ENCODE measurements around the gene GINS2. TPM values are rescaled to one million over a fixed set of nuclear protein-coding genes. Genes with fewer than 3 reads are reported as not detected.

GINS2 gene
- total and polyA plus RNA-seq, 2 experiments from 2014 or later: 40.5 to 44.4 TPM

DNA sequence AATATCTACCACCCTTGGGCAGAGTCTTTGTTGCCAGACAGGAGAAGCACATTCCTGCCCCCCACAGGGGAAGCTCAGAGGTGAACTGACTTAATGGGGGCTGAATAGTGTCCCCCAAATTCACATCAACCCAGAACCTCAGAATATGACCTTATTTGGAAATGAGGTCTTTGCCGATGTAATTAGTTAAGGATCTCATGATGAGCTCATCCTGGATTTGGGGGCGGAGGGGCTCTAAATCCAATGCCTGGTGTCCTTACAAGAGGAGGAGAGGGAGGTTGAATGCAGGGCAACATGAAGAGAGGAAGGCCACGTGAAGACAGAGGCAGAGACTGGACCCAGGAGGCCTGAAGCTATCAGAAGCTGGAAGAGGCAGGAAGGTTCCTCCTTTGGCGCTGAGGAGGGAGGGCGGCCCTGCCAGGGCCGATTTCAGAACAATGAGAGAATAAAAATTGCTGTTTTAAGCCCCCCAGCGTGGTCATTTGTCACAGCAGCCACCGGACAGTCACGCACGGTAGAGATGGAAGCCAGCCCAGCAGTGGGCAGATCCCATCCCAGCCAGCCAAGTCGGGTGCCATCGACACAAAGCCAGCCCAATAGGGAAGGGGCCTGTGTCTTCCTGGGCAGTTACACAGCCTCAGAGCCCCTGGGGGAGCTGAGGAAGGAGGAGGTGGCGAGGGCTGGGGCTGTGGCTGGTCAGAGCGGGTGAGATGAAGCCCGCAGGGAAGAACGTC, 40.9 kb upstream of the GINS2 start:
- Mint-ChIP-seq H3K36me3 (ENCODE audit: low read depth) (no peaks in the 10 kb centered on the region; the same call in 2 of the 3 replicates), H3K4me3 (no peak overlapping the region; the same call in 2 of the 3 replicates), H3K27me3 (ENCODE audit: insufficient read depth, low read depth, poor library complexity) (peaks cover 18% of the 10 kb centered on the region), H3K4me1 (peaks cover 17% of the 10 kb centered on the region), H3K9me3 (no peaks in the 10 kb centered on the region), H3K27ac (0 out of 2 replicates have a peak overlapping the region, but pooled peaks have one; percentile 6)
- Histone ChIP-seq H3F3A (replicated peaks; ENCODE audit: low read depth) (no peaks in the 10 kb centered on the region), H3K4me2 (no peak overlapping the region), H3K36me3 (ENCODE audit: insufficient read depth) (no peaks in the 10 kb centered on the region), H4K20me1 (replicated peaks; ENCODE audit: insufficient read depth) (no peaks in the 10 kb centered on the region), H3K9me2 (ENCODE audit: insufficient read depth) (no peaks in the 10 kb centered on the region), H3K4me1 (ENCODE audit: insufficient read depth) (no peaks in the 10 kb centered on the region), H3K4me3 (no peak overlapping the region), H3K27me3 (ENCODE audit: insufficient read depth) (no peaks in the 10 kb centered on the region), H3K79me2 (replicated peaks; ENCODE audit: insufficient read depth) (no peaks in the 10 kb centered on the region), H2AFZ (no peak overlapping the region), H3K27ac (ENCODE audit: low read depth) (no peak overlapping the region)
- TF ChIP-seq, protein P1, sequence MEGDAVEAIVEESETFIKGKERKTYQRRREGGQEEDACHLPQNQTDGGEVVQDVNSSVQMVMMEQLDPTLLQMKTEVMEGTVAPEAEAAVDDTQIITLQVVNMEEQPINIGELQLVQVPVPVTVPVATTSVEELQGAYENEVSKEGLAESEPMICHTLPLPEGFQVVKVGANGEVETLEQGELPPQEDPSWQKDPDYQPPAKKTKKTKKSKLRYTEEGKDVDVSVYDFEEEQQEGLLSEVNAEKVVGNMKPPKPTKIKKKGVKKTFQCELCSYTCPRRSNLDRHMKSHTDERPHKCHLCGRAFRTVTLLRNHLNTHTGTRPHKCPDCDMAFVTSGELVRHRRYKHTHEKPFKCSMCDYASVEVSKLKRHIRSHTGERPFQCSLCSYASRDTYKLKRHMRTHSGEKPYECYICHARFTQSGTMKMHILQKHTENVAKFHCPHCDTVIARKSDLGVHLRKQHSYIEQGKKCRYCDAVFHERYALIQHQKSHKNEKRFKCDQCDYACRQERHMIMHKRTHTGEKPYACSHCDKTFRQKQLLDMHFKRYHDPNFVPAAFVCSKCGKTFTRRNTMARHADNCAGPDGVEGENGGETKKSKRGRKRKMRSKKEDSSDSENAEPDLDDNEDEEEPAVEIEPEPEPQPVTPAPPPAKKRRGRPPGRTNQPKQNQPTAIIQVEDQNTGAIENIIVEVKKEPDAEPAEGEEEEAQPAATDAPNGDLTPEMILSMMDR (conservative IDR thresholded peaks at IDR 0.05; ENCODE audit: low read depth in 2 of 2): no peak
- no peak for TF ChIP-seq POLR2AphosphoS5 (IDR thresholded peaks at IDR 0.05; ENCODE audit: low read depth)
- no peak for TF ChIP-seq EZH2phosphoT487 (IDR thresholded peaks at IDR 0.05; ENCODE audit: unreplicated experiment)
- TF ChIP-seq STAT1 (IDR thresholded peaks at IDR 0.05; ENCODE audit: unreplicated experiment): no peak
- TF ChIP-seq ZNF331 (CRISPR knock-in tag; IDR thresholded peaks at IDR 0.05; ENCODE audit: low read depth): no peak
- no peak for TF ChIP-seq CREB1 (CRISPR knock-in tag; IDR thresholded peaks at IDR 0.05; ENCODE audit: low read depth)
- DNase-seq (ENCODE audit: low spot score) (no peak), ATAC-seq (no peak; the same call in 2 of the 3 replicates)

DNA sequence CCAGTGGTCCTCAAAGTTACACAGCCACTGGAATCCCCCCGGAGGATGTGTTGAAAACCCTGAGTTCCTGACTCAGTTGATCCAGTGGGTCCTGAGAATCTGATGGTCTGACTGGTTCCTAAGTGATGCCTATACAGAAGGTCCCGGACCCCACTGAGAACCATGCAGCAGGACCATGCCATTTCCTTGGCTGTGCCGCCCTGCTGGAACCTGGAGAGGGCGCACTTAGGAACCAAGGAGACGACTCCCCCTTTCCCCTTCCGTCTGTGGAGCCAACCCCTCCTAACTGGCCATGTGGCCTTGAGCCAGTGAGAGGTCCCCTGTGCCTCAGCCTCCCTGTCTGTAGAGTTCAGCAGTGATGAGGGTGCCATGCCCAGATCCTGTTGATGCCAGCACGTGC, 40.1 kb upstream of the GINS2 start:
- H3K9me2 ChIP-seq (ENCODE audit: insufficient read depth): no peaks in the 10 kb centered on the region
- no peak overlapping the region for H3K4me2 ChIP-seq
- H4K20me1 ChIP-seq (replicated peaks; ENCODE audit: insufficient read depth): no peaks in the 10 kb centered on the region
- H3K27me3 ChIP-seq (ENCODE audit: insufficient read depth): no peaks in the 10 kb centered on the region
- Mint-ChIP-seq H3K4me3 (no peak overlapping the region), H3K9me3 (no peaks in the 10 kb centered on the region), H3K27ac (no peak overlapping the region), H3K36me3 (ENCODE audit: low read depth) (no peaks in the 10 kb centered on the region; the same call in 2 of the 3 replicates), H3K4me1 (peaks cover 14% of the 10 kb centered on the region), H3K27me3 (ENCODE audit: insufficient read depth, low read depth, poor library complexity) (peaks cover 18% of the 10 kb centered on the region)
- TF ChIP-seq POLR2AphosphoS5 (IDR thresholded peaks at IDR 0.05; ENCODE audit: low read depth) (no peak), EZH2phosphoT487 (IDR thresholded peaks at IDR 0.05; ENCODE audit: unreplicated experiment) (no peak), JUNB (IDR thresholded peaks at IDR 0.05; ENCODE audit: unreplicated experiment) (no peak), ZNF114 (CRISPR knock-in tag; IDR thresholded peaks at IDR 0.05) (0 out of 2 replicates have a peak, but pooled peaks have one; percentile 9)
- TF ChIP-seq, protein P1 (conservative IDR thresholded peaks at IDR 0.05; ENCODE audit: low read depth in 2 of 2): peak; percentile 64 to 83
- TF ChIP-seq, protein P2, sequence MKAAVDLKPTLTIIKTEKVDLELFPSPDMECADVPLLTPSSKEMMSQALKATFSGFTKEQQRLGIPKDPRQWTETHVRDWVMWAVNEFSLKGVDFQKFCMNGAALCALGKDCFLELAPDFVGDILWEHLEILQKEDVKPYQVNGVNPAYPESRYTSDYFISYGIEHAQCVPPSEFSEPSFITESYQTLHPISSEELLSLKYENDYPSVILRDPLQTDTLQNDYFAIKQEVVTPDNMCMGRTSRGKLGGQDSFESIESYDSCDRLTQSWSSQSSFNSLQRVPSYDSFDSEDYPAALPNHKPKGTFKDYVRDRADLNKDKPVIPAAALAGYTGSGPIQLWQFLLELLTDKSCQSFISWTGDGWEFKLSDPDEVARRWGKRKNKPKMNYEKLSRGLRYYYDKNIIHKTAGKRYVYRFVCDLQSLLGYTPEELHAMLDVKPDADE (IDR thresholded peaks at IDR 0.05): no peak
- H3K79me2 ChIP-seq (replicated peaks; ENCODE audit: insufficient read depth): no peaks in the 10 kb centered on the region
- H3K27ac ChIP-seq (ENCODE audit: low read depth): no peak overlapping the region
- H3F3A ChIP-seq (replicated peaks; ENCODE audit: low read depth): no peaks in the 10 kb centered on the region
- DNase-seq (ENCODE audit: low spot score) (peak; percentile 80), ATAC-seq (peak; percentile 72)
- no peak overlapping the region for H2AFZ ChIP-seq
- H3K4me1 ChIP-seq (ENCODE audit: insufficient read depth): no peaks in the 10 kb centered on the region
- H3K36me3 ChIP-seq (ENCODE audit: insufficient read depth): no peaks in the 10 kb centered on the region
- no peak overlapping the region for H3K4me3 ChIP-seq
